IPS DF 4.7 (cell line): ENCODE measurements around the gene KDM3A.

ENCODE experiments used
- DNase-seq: peaks from one replicate; pipeline ENCODE4 v3.0.0-alpha.2; 2013; ENCODE audit warnings: low spot score; ENCODE audit errors: extremely low read depth

The KDM3A gene

GRCh38 chr2:86513948-86514660 is 72.9 kb downstream of the KDM3A start:
- DNase-seq, result no peak

GRCh38 chr2:86518481-86518880 is 77.3 kb downstream of the KDM3A start:
- no peak for DNase-seq

- no peak for DNase-seq
These were observed 78.2 kb downstream of the KDM3A start for GRCh38 chr2:86519349-86519748.

GRCh38 chr2:86520153-86520552 is 79.0 kb downstream of the KDM3A start:
- DNase-seq, result no peak

- DNase-seq, result no peak
These were observed 80.8 kb downstream of the KDM3A start for GRCh38 chr2:86521922-86522321.

GRCh38 chr2:86522711-86523110 is 81.5 kb downstream of the KDM3A start:
- DNase-seq, result no peak

GRCh38 chr2:86523491-86523890 is 82.3 kb downstream of the KDM3A start:
- no peak for DNase-seq

GRCh38 chr2:86525421-86526340 is 84.5 kb downstream of the KDM3A start:
- DNase-seq, result no peak

GRCh38 chr2:86533589-86533988 is 92.4 kb downstream of the KDM3A start:
- no peak for DNase-seq

GRCh38 chr2:86541334-86541733 is 100.2 kb downstream of the KDM3A start:
- no peak for DNase-seq
